Inflammatory macrophage treated with lipopolysaccharide for 1 hour (primary cell): ENCODE results near the gene MYO1C.
"Not testable (repeated sequence)": the region's sequence is repeated elsewhere in the genome, so short reads cannot be mapped to it uniquely, and the experiment has no call there.

Source experiments
- DNase-seq, 2 donors: peaks; one replicate each; pipeline ENCODE4 v3.0.0-alpha.2; 2020 to 2022

MYO1C gene

GRCh38 chr17:1492249-1493206 lies at the start of gene MYO1C:
Gene MYO1C, minus strand, starts transcription at chr17:1492686. Its CDS starts 199 bp downstream, at chr17:1492487.
- DNase-seq = peak in 1 of 2 donors; percentile 12

- no peak for DNase-seq
Observed at GRCh38 chr17:1541367-1541904, 49.0 kb upstream of the MYO1C start.

- DNase-seq = no peak
Observed at GRCh38 chr17:1539811-1540210, 47.3 kb upstream of the MYO1C start.

GRCh38 chr17:1535737-1536136 lies 43.3 kb upstream of the MYO1C start:
- no peak for DNase-seq

GRCh38 chr17:1533661-1534325 lies 41.3 kb upstream of the MYO1C start:
- DNase-seq = no peak

- peak; percentile 26 to 27 for DNase-seq
Observed at GRCh38 chr17:1532836-1533602, 40.5 kb upstream of the MYO1C start.

- no peak for DNase-seq
Observed at GRCh38 chr17:1529863-1530262, 37.4 kb upstream of the MYO1C start.

- DNase-seq = not testable (repeated sequence)
Observed at GRCh38 chr17:1526876-1527275, 34.4 kb upstream of the MYO1C start.

- DNase-seq = no peak
Observed at GRCh38 chr17:1522626-1523025, 30.1 kb upstream of the MYO1C start.

GRCh38 chr17:1521086-1521640 lies 28.7 kb upstream of the MYO1C start:
- no peak for DNase-seq

- no peak for DNase-seq
Observed at GRCh38 chr17:1519678-1520077, 27.2 kb upstream of the MYO1C start.

GRCh38 chr17:1518410-1518809 lies 25.9 kb upstream of the MYO1C start:
- DNase-seq = no peak

- peak; percentile 98 for DNase-seq
Observed at GRCh38 chr17:1516388-1517161, 24.1 kb upstream of the MYO1C start, which contains the start of gene INPP5K. Gene INPP5K, minus strand, starts transcription at chr17:1516612. Its CDS starts 113 bp downstream, at chr17:1516499.

GRCh38 chr17:1515640-1516387 lies 23.3 kb upstream of the MYO1C start:
- DNase-seq = peak; percentile 76 to 79

- no peak for DNase-seq
Observed at GRCh38 chr17:1512351-1512750, 19.9 kb upstream of the MYO1C start.

GRCh38 chr17:1511756-1512321 lies 19.4 kb upstream of the MYO1C start:
- DNase-seq = no peak

- no peak for DNase-seq
Observed at GRCh38 chr17:1511290-1511689, 18.8 kb upstream of the MYO1C start.

GRCh38 chr17:1509290-1509881 lies 16.9 kb upstream of the MYO1C start:
- peak in 1 of 2 donors; percentile 64 for DNase-seq

- not testable (repeated sequence) for DNase-seq
Observed at GRCh38 chr17:1508709-1509108, 16.2 kb upstream of the MYO1C start.

GRCh38 chr17:1506649-1507267 lies 14.3 kb upstream of the MYO1C start:
- DNase-seq = no peak
